ENCODE results near the gene PDCL3. TPM values are rescaled to one million over a fixed set of nuclear protein-coding genes. Genes with fewer than 3 reads are reported as not detected.

PDCL3 gene
- total RNA-seq, 1 experiment from 2014 or later = 21.3 TPM

- Mint-ChIP-seq H3K27ac (ENCODE audit: unreplicated experiment) (no peak overlapping the region), H3K9me3 (ENCODE audit: unreplicated experiment) (no peaks in the 10 kb centered on the region), H3K4me1 (ENCODE audit: low read depth, unreplicated experiment) (no peaks in the 10 kb centered on the region), H3K4me3 (ENCODE audit: unreplicated experiment) (no peak overlapping the region), H3K27me3 (ENCODE audit: insufficient read depth, unreplicated experiment) (peaks cover 8% of the 10 kb centered on the region), H3K36me3 (ENCODE audit: insufficient read depth, unreplicated experiment) (no peaks in the 10 kb centered on the region)
- H3K4me3 ChIP-seq (ENCODE audit: low read depth, low read length) = no peak overlapping the region
- no peaks in the 10 kb centered on the region for H3K36me3 ChIP-seq (ENCODE audit: control insufficient read depth, insufficient read depth, low read length)
- no peaks in the 10 kb centered on the region for H3K4me1 ChIP-seq
- POLR2A ChIA-PET = no interaction called here
- H3K9me3 ChIP-seq = no peaks in the 10 kb centered on the region
- CTCF ChIA-PET = no interaction called here
- no peak for DNase-seq
- intact Hi-C loops (cut with micrococcal nuclease; ENCODE audit: unreplicated experiment) = no loop called here
- no peaks in the 10 kb centered on the region for H3K27me3 ChIP-seq (replicated peaks; ENCODE audit: control insufficient read depth, insufficient read depth, low read length)
- no TSS peak for BruUV-seq (replicated peaks)
- no peak for TF ChIP-seq CTCF (IDR thresholded peaks at IDR 0.05; ENCODE audit: insufficient read depth in 1 of 2, low read depth in 1 of 2, low read length in 1 of 2, severe bottlenecking in 1 of 2, unreplicated experiment in 1 of 2)
Observed at GRCh38 chr2:100592226-100592625, 29.4 kb downstream of the PDCL3 start.

DNA sequence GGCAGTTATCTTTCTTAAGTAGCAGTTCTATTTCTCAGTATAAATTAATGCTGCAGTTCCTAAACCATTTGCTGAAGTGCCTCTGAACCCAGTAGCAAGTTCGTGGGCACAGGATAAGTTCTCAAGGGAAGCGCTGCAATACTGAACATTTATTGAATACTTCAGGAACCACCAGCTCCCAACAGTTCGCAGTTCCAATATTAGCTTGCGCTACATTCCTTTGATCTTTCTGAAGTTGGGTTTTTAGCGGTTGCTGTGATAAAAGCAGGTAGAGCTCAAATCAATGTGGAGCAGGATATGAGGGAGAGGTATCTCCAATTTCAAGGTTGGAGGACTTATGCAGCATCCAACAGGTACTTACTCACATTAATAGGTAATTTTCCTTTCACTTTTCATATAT is 33.7 kb downstream of the PDCL3 start:
- H3K36me3 Mint-ChIP-seq (ENCODE audit: insufficient read depth, unreplicated experiment) = no peaks in the 10 kb centered on the region
- ChIA-PET CTCF (no interaction called here), POLR2A (no interaction called here)
- Histone ChIP-seq H3K4me1 (no peaks in the 10 kb centered on the region), H3K36me3 (ENCODE audit: control insufficient read depth, insufficient read depth, low read length) (no peaks in the 10 kb centered on the region), H3K27me3 (replicated peaks; ENCODE audit: control insufficient read depth, insufficient read depth, low read length) (no peaks in the 10 kb centered on the region), H3K4me3 (ENCODE audit: low read depth, low read length) (no peak overlapping the region), H3K9me3 (no peaks in the 10 kb centered on the region)
- no TSS peak for BruUV-seq (replicated peaks)
- no peak for TF ChIP-seq CTCF (IDR thresholded peaks at IDR 0.05; ENCODE audit: insufficient read depth in 1 of 2, low read depth in 1 of 2, low read length in 1 of 2, severe bottlenecking in 1 of 2, unreplicated experiment in 1 of 2)
- H3K27ac Mint-ChIP-seq (ENCODE audit: unreplicated experiment) = no peak overlapping the region
- H3K4me3 Mint-ChIP-seq (ENCODE audit: unreplicated experiment) = no peak overlapping the region
- H3K27me3 Mint-ChIP-seq (ENCODE audit: insufficient read depth, unreplicated experiment) = peaks cover 5% of the 10 kb centered on the region
- no peaks in the 10 kb centered on the region for H3K4me1 Mint-ChIP-seq (ENCODE audit: low read depth, unreplicated experiment)
- no peaks in the 10 kb centered on the region for H3K9me3 Mint-ChIP-seq (ENCODE audit: unreplicated experiment)
- intact Hi-C loops (cut with micrococcal nuclease; ENCODE audit: unreplicated experiment) = no loop called here
- no peak for DNase-seq

GRCh38 chr2:100599566-100599965 is 36.8 kb downstream of the PDCL3 start:
- ChIA-PET CTCF (no interaction called here), POLR2A (no interaction called here)
- Histone ChIP-seq H3K36me3 (ENCODE audit: control insufficient read depth, insufficient read depth, low read length) (no peaks in the 10 kb centered on the region), H3K4me1 (no peaks in the 10 kb centered on the region), H3K9me3 (no peaks in the 10 kb centered on the region), H3K27me3 (replicated peaks; ENCODE audit: control insufficient read depth, insufficient read depth, low read length) (no peaks in the 10 kb centered on the region), H3K4me3 (ENCODE audit: low read depth, low read length) (no peak overlapping the region)
- Mint-ChIP-seq H3K36me3 (ENCODE audit: insufficient read depth, unreplicated experiment) (no peaks in the 10 kb centered on the region), H3K27me3 (ENCODE audit: insufficient read depth, unreplicated experiment) (peaks cover 3% of the 10 kb centered on the region), H3K27ac (ENCODE audit: unreplicated experiment) (no peak overlapping the region), H3K4me1 (ENCODE audit: low read depth, unreplicated experiment) (no peaks in the 10 kb centered on the region), H3K4me3 (ENCODE audit: unreplicated experiment) (no peak overlapping the region), H3K9me3 (ENCODE audit: unreplicated experiment) (no peaks in the 10 kb centered on the region)
- no peak for DNase-seq
- intact Hi-C loops (cut with micrococcal nuclease; ENCODE audit: unreplicated experiment) = no loop called here
- TF ChIP-seq CTCF (IDR thresholded peaks at IDR 0.05; ENCODE audit: insufficient read depth in 1 of 2, low read depth in 1 of 2, low read length in 1 of 2, severe bottlenecking in 1 of 2, unreplicated experiment in 1 of 2) = no peak
- no TSS peak for BruUV-seq (replicated peaks)

Data from Caco-2 (cell line).